ENCODE data around the gene COL2A1.

DNA sequence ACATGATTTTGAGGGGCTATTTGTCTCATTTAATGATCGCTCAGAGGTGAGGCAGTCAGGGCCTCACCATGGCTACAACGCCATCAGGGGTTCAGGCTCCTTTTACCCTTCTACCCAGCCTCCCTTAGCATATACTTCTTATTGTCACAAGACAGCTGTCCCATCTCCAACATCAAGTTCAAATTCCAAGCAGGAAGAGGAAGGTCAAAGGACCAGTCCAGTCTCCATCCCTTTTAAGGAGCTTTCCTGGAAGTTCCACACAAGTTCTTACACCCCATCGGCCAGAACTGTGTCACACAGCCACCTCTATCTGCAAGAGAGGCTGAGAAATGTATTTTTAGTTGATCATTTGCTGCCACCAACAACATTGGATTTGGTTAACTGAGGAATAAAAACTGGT is 49.2 kb downstream of the COL2A1 start:
- no peak for TF ChIP-seq ZNF384 (IDR thresholded peaks at IDR 0.05; ENCODE audit: low read depth, low read length)
- no peak for TF ChIP-seq CTCF (IDR thresholded peaks at IDR 0.05 in 2 of 3, conservative IDR thresholded peaks at IDR 0.05 in 1 of 3; ENCODE audit: insufficient read depth in 2 of 3, low read depth in 1 of 3, low read length in 3 of 3)
- TF ChIP-seq, protein P1, sequence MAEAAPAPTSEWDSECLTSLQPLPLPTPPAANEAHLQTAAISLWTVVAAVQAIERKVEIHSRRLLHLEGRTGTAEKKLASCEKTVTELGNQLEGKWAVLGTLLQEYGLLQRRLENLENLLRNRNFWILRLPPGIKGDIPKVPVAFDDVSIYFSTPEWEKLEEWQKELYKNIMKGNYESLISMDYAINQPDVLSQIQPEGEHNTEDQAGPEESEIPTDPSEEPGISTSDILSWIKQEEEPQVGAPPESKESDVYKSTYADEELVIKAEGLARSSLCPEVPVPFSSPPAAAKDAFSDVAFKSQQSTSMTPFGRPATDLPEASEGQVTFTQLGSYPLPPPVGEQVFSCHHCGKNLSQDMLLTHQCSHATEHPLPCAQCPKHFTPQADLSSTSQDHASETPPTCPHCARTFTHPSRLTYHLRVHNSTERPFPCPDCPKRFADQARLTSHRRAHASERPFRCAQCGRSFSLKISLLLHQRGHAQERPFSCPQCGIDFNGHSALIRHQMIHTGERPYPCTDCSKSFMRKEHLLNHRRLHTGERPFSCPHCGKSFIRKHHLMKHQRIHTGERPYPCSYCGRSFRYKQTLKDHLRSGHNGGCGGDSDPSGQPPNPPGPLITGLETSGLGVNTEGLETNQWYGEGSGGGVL (CRISPR knock-in tag; IDR thresholded peaks at IDR 0.05) = no peak
- no peak for TF ChIP-seq NR1H2 (CRISPR knock-in tag; IDR thresholded peaks at IDR 0.05)
- TF ChIP-seq ZNF41 (CRISPR knock-in tag; conservative IDR thresholded peaks at IDR 0.05) = no peak
- TF ChIP-seq, protein P2, sequence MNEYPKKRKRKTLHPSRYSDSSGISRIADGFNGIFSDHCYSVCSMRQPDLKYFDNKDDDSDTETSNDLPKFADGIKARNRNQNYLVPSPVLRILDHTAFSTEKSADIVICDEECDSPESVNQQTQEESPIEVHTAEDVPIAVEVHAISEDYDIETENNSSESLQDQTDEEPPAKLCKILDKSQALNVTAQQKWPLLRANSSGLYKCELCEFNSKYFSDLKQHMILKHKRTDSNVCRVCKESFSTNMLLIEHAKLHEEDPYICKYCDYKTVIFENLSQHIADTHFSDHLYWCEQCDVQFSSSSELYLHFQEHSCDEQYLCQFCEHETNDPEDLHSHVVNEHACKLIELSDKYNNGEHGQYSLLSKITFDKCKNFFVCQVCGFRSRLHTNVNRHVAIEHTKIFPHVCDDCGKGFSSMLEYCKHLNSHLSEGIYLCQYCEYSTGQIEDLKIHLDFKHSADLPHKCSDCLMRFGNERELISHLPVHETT (CRISPR knock-in tag; conservative IDR thresholded peaks at IDR 0.05 in 1 of 2, IDR thresholded peaks at IDR 0.05 in 1 of 2) = no peak
- no peak for TF ChIP-seq MAZ (CRISPR knock-in tag; conservative IDR thresholded peaks at IDR 0.05 in 1 of 2, IDR thresholded peaks at IDR 0.05 in 1 of 2)
- TF ChIP-seq, protein P3, sequence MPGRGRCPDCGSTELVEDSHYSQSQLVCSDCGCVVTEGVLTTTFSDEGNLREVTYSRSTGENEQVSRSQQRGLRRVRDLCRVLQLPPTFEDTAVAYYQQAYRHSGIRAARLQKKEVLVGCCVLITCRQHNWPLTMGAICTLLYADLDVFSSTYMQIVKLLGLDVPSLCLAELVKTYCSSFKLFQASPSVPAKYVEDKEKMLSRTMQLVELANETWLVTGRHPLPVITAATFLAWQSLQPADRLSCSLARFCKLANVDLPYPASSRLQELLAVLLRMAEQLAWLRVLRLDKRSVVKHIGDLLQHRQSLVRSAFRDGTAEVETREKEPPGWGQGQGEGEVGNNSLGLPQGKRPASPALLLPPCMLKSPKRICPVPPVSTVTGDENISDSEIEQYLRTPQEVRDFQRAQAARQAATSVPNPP (IDR thresholded peaks at IDR 0.05; ENCODE audit: borderline replicate concordance, insufficient read depth, insufficient read length) = no peak
- TF ChIP-seq HNRNPH1 (optimal IDR thresholded peaks at IDR 0.05; ENCODE audit: low read depth, low read length) = no peak
- no peak for TF ChIP-seq ZBTB8A (IDR thresholded peaks at IDR 0.05; ENCODE audit: partially characterized antibody)
